Upper lobe of left lung (tissue), 4 donors: Measurements from ENCODE around the gene GABRR1.
"Not testable (repeated sequence)": the region's sequence is repeated elsewhere in the genome, so short reads cannot be mapped to it uniquely, and the experiment has no call there.

Source experiments
- EP300 ChIP-seq, 4 donors: sonication (generic); formaldehyde crosslinking; IDR thresholded peaks; one replicate each; pipeline ENCODE4 v1.5.1; 2017; ENCODE audit warnings: antibody characterized with exemption in 4 of 4, control low read depth in 2 of 4
- POLR2A ChIP-seq, 4 donors: fragments of 450-650 bp; IDR thresholded peaks; one replicate each; pipeline ENCODE4 v1.5.1; 2016 to 2017; ENCODE audit warnings: antibody characterized with exemption in 4 of 4, mild to moderate bottlenecking in 2 of 4
- POLR2AphosphoS5 ChIP-seq, 2 donors: sonication (generic); formaldehyde crosslinking; IDR thresholded peaks; one replicate each; pipeline ENCODE4 v1.5.1; 2017; ENCODE audit warnings: antibody characterized with exemption in 2 of 2

DNA sequence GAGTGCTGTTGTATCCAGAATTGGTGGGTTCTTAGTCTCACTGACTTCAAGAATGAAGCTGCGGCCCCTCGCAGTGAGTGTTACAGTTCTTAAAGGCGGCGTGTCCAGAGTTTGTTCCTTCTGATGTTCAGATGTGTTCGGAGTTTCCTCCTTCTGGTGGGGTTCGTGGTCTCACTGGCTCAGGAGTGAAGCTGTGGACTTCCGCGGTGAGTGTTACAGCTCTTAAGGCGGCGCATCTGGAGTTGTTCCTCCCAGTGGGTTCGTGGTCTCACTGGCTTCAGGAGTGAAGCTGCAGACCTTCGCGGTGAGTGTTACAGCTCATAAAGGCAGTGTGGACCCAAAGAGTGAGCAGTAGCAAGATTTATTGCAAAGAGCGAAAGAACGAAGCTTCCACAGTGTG, 16.4 kb upstream of the GABRR1 start:
- not testable (repeated sequence) for TF ChIP-seq EP300, POLR2A, POLR2AphosphoS5 (IDR thresholded peaks at IDR 0.05)
